ENCODE results near the gene RUNDC3A.

- TF ChIP-seq, protein P1, sequence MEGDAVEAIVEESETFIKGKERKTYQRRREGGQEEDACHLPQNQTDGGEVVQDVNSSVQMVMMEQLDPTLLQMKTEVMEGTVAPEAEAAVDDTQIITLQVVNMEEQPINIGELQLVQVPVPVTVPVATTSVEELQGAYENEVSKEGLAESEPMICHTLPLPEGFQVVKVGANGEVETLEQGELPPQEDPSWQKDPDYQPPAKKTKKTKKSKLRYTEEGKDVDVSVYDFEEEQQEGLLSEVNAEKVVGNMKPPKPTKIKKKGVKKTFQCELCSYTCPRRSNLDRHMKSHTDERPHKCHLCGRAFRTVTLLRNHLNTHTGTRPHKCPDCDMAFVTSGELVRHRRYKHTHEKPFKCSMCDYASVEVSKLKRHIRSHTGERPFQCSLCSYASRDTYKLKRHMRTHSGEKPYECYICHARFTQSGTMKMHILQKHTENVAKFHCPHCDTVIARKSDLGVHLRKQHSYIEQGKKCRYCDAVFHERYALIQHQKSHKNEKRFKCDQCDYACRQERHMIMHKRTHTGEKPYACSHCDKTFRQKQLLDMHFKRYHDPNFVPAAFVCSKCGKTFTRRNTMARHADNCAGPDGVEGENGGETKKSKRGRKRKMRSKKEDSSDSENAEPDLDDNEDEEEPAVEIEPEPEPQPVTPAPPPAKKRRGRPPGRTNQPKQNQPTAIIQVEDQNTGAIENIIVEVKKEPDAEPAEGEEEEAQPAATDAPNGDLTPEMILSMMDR (IDR thresholded peaks at IDR 0.05; ENCODE audit: borderline replicate concordance, extremely low read depth, low read length, poor library complexity, severe bottlenecking): no peak
- TF ChIP-seq EZH2 (IDR thresholded peaks at IDR 0.05; ENCODE audit: borderline replicate concordance, low read depth, low read length, severe bottlenecking): no peak
Measured at GRCh38 chr17:44268709-44269534, 39.5 kb upstream of the RUNDC3A start.
